ENCODE results near the gene CPZ. TPM values are rescaled to one million over a fixed set of nuclear protein-coding genes. Genes with fewer than 3 reads are reported as not detected.
A peak's percentile ranks its signal among the peaks of the same experiment; 100 is the strongest.

CPZ gene
- total RNA-seq, 1 experiment from 2014 or later: 37.3 TPM

GRCh38 chr4:8651661-8652180, 59.2 kb downstream of the CPZ start:
- Histone ChIP-seq H3K23ac (ENCODE audit: insufficient read length, low read depth, low read length) (no peak overlapping the region), H3K27me3 (ENCODE audit: insufficient read depth, low read length) (no peaks in the 10 kb centered on the region), H2BK15ac (ENCODE audit: low read depth, low read length) (no peak overlapping the region), H3K4me2 (ENCODE audit: insufficient read depth, insufficient read length, low read length) (no peak overlapping the region), H4K91ac (ENCODE audit: insufficient read length, low read depth, low read length) (no peak overlapping the region), H4K5ac (ENCODE audit: insufficient read length, low read depth, low read length) (no peak overlapping the region), H4K20me1 (ENCODE audit: control insufficient read depth, insufficient read depth, insufficient read length) (no peaks in the 10 kb centered on the region), H2AFZ (ENCODE audit: low read length) (no peak overlapping the region), H2BK12ac (ENCODE audit: insufficient read length, low read depth, low read length) (no peak overlapping the region), H2AK5ac (ENCODE audit: insufficient read length, low read length) (no peak overlapping the region), H2BK5ac (ENCODE audit: insufficient read length, low read length) (no peak overlapping the region), H3K23me2 (ENCODE audit: insufficient read length, low read depth, low read length, poor library complexity, severe bottlenecking) (no peaks in the 10 kb centered on the region), H3K4me1 (ENCODE audit: insufficient read depth, low read length) (no peaks in the 10 kb centered on the region), H3K9me3 (ENCODE audit: control insufficient read depth, low read depth, low read length) (no peaks in the 10 kb centered on the region), H3K9ac (ENCODE audit: extremely low read depth, insufficient read length, low read length) (no peak overlapping the region), H2BK20ac (ENCODE audit: low read depth, low read length, poor library complexity, severe bottlenecking) (no peak overlapping the region), H3K14ac (ENCODE audit: insufficient read depth, low read length) (peak overlapping the region; percentile 10; the same call in 1 of the 2 replicates), H3T11ph (ENCODE audit: low read length) (no peak overlapping the region), H2BK120ac (ENCODE audit: low read depth, low read length, poor library complexity, severe bottlenecking) (no peak overlapping the region), H3K79me1 (ENCODE audit: insufficient read depth, low read depth, low read length, poor library complexity, severe bottlenecking) (no peaks in the 10 kb centered on the region), H3K27ac (ENCODE audit: insufficient read length, low read depth, low read length) (no peak overlapping the region), H3K18ac (ENCODE audit: insufficient read length, low read depth, low read length) (no peak overlapping the region), H3K4ac (ENCODE audit: low read depth, low read length) (no peak overlapping the region), H3K79me2 (ENCODE audit: insufficient read depth, low read length) (no peaks in the 10 kb centered on the region), H4K8ac (replicated peaks; ENCODE audit: insufficient read length, low read depth, low read length) (no peak overlapping the region), H3K56ac (ENCODE audit: insufficient read length, low read depth, low read length) (no peak overlapping the region)
- Mint-ChIP-seq H3K27ac (no peak overlapping the region), H3K9me3 (peaks cover 0 to 7% of the 10 kb centered on the region in 2 experiments; a peak in 2 of 5 replicates), H3K36me3 (ENCODE audit: insufficient read depth in 1 of 3, low read depth in 3 of 3) (no peaks in the 10 kb centered on the region), H3K27me3 (ENCODE audit: low read depth) (peaks cover 22% of the 10 kb centered on the region), H3K4me1 (peaks cover 8 to 14% of the 10 kb centered on the region in 2 experiments), H3K4me3 (no peak overlapping the region)
- DNase-seq: peak; percentile 19
- no peak for TF ChIP-seq CTCF (conservative IDR thresholded peaks at IDR 0.05)
- WGBS (ENCODE audit: extremely low coverage, insufficient read length, low lambda C conversion rate): no CpG with 5 or more reads among the region's 18 CpGs
